ENCODE data around the gene IFRD2. TPM values are rescaled to one million over a fixed set of nuclear protein-coding genes. Genes with fewer than 3 reads are reported as not detected.

Gene IFRD2
- polyA plus RNA-seq, 1 of the 3 experiments (the other 2 are of a cell fraction), result 73.2 TPM

GRCh38 chr3:50299638-50299928 is 7.4 kb upstream of the IFRD2 start:
- TF ChIP-seq IRF3 (IDR thresholded peaks at IDR 0.05; ENCODE audit: low read depth, low read length) (no peak), USF1 (IDR thresholded peaks at IDR 0.05; ENCODE audit: borderline replicate concordance, low read depth) (no peak), EZH2phosphoT487 (IDR thresholded peaks at IDR 0.05; ENCODE audit: borderline replicate concordance, low read depth) (no peak), ELF1 (IDR thresholded peaks at IDR 0.05) (no peak), SMC3 (IDR thresholded peaks at IDR 0.05; ENCODE audit: low read depth, low read length) (no peak), NFIC (IDR thresholded peaks at IDR 0.05; ENCODE audit: borderline replicate concordance) (no peak), SIN3A (IDR thresholded peaks at IDR 0.05; ENCODE audit: borderline replicate concordance, low read depth, low read length) (no peak), REST (IDR thresholded peaks at IDR 0.05; ENCODE audit: low read depth, low read length) (no peak), NRF1 (IDR thresholded peaks at IDR 0.05; ENCODE audit: low read depth, low read length) (no peak), EP300 (IDR thresholded peaks at IDR 0.05; ENCODE audit: borderline replicate concordance in 1 of 2, low read depth in 1 of 2, low read length in 1 of 2) (no peak), CHD2 (IDR thresholded peaks at IDR 0.05; ENCODE audit: low read length, partially characterized antibody) (no peak), USF2 (IDR thresholded peaks at IDR 0.05; ENCODE audit: borderline replicate concordance, low read depth, low read length) (no peak), POLR2AphosphoS5 (IDR thresholded peaks at IDR 0.05; ENCODE audit: low read depth, low read length) (no peak), RXRA (IDR thresholded peaks at IDR 0.05; ENCODE audit: borderline replicate concordance, low read depth) (no peak), FOXJ3 (CRISPR knock-in tag; IDR thresholded peaks at IDR 0.05) (no peak), TEAD4 (IDR thresholded peaks at IDR 0.05; ENCODE audit: borderline replicate concordance, insufficient read depth) (no peak), FOSL2 (IDR thresholded peaks at IDR 0.05; ENCODE audit: borderline replicate concordance, low read depth) (no peak), ZBTB33 (IDR thresholded peaks at IDR 0.05; ENCODE audit: borderline replicate concordance, low read depth) (no peak)
- Histone ChIP-seq H4K20me1 (ENCODE audit: insufficient read depth) (no peaks in the 10 kb centered on the region), H2AFZ (ENCODE audit: low read depth) (peak overlapping the region; percentile 80)

More at GRCh38 chr3:50299638-50299928, 7.4 kb upstream of the IFRD2 start:
- DNase-seq, result no peak
- peak overlapping the region; percentile 86 for H3K4me2 ChIP-seq
- H3K27me3 ChIP-seq (ENCODE audit: insufficient read depth), result no peaks in the 10 kb centered on the region
- H3K36me3 ChIP-seq (replicated peaks in 1 of 2; ENCODE audit: control insufficient read depth in 1 of 2, insufficient read depth in 2 of 2, low read length in 1 of 2), result peaks cover 0 to 6% of the 10 kb centered on the region in 2 experiments
- 0% methylated on average over 6 of the region's 12 CpGs for WGBS (ENCODE audit: low lambda C conversion rate)
- peaks cover 7% of the 10 kb centered on the region; the same call in 1 of the 2 replicates for H3K79me2 ChIP-seq (ENCODE audit: insufficient read depth)
- peak overlapping the region; percentile 52 to 66 for H3K4me3 ChIP-seq (ENCODE audit: low read depth in 2 of 2, low read length in 1 of 2)
- no peaks in the 10 kb centered on the region for H3K9me2 ChIP-seq
- H3F3A ChIP-seq (replicated peaks; ENCODE audit: insufficient read depth), result no peaks in the 10 kb centered on the region
- ChIA-PET CTCF (interaction anchor here (1.2 to 7.7 kb wide), 6 partner anchors 11 to 71 kb away, joined by 3 to 45 read pairs (median 8); partner anchors contain the start of gene LSMEM2), POLR2A (interaction anchor here (0.5 to 1.6 kb wide), 6 partner anchors 13 to 49 kb away, joined by 3 to 6 read pairs (median 4); partner anchors contain the start of gene TUSC2)
- no peaks in the 10 kb centered on the region for H3K9me3 ChIP-seq
- H3K27ac ChIP-seq (ENCODE audit: low read depth in 2 of 2, low read length in 1 of 2), result peak overlapping the region; percentile 54 to 79; a peak in 3 of 4 replicates
- peak overlapping the region; percentile 62 for H3K9ac ChIP-seq
- H3K4me1 ChIP-seq (ENCODE audit: control insufficient read depth in 1 of 2, insufficient read depth in 2 of 2, low read depth in 1 of 2, low read length in 1 of 2), result peaks cover 10 to 38% of the 10 kb centered on the region in 2 experiments; a peak in 2 of 4 replicates

All from SK-N-SH (cell line).